ENCODE data around the gene OPCML.

GRCh38 chr11:132632641-132633124 lies 899.6 kb downstream of the OPCML start:
- TF ChIP-seq CTCF (IDR thresholded peaks at IDR 0.05; ENCODE audit: low read length) = no peak
- TF ChIP-seq EZH2phosphoT487 (IDR thresholded peaks at IDR 0.05; ENCODE audit: low read length) = no peak
- no peak for TF ChIP-seq EZH2 (optimal IDR thresholded peaks at IDR 0.05; ENCODE audit: low read depth, low read length)
